Epidermal melanocyte (primary cell): Measurements from ENCODE around the gene SAT2.
A peak's percentile ranks its signal among the peaks of the same experiment; 100 is the strongest.
"Not testable (repeated sequence)": the region's sequence is repeated elsewhere in the genome, so short reads cannot be mapped to it uniquely, and the experiment has no call there.

ENCODE experiments used
- DNase-seq: peaks from one replicate; pipeline ENCODE4 v3.0.0; 2011; ENCODE audit warnings: low spot score; ENCODE audit not compliant: insufficient read length

The SAT2 gene

GRCh38 chr17:7634384-7634783 is 6.8 kb upstream of the SAT2 start:
- DNase-seq, result peak; percentile 82

- DNase-seq, result no peak
These were observed 5.5 kb upstream of the SAT2 start for GRCh38 chr17:7633093-7633492.

- DNase-seq, result peak; percentile 73
These were observed 4.9 kb upstream of the SAT2 start for GRCh38 chr17:7632492-7632894.

- DNase-seq, result no peak
These were observed 4.1 kb upstream of the SAT2 start for GRCh38 chr17:7631398-7632380.

GRCh38 chr17:7629939-7630571 is 2.4 kb upstream of the SAT2 start, which contains the start of gene SHBG:
Gene SHBG (plus strand): TSS chr17:7630135. CDS start chr17:7630173, 38 bp downstream.
- no peak for DNase-seq

- no peak for DNase-seq
These were observed 718 bp downstream of the SAT2 start for GRCh38 chr17:7626956-7627249.

- no peak for DNase-seq
These were observed 1.3 kb downstream of the SAT2 start for GRCh38 chr17:7626307-7626706.

GRCh38 chr17:7625749-7626148 is 1.9 kb downstream of the SAT2 start:
- not testable (repeated sequence) for DNase-seq

- no peak for DNase-seq
These were observed 4.0 kb downstream of the SAT2 start for GRCh38 chr17:7623661-7624060.

- no peak for DNase-seq
These were observed 6.8 kb downstream of the SAT2 start for GRCh38 chr17:7620835-7621234.

- no peak for DNase-seq
These were observed 9.0 kb downstream of the SAT2 start for GRCh38 chr17:7618608-7619007.

- DNase-seq, result no peak
These were observed 12.3 kb downstream of the SAT2 start for GRCh38 chr17:7615265-7615747.

GRCh38 chr17:7614425-7615264 is 13.0 kb downstream of the SAT2 start, which contains the start of gene FXR2:
Gene FXR2 (minus strand): TSS chr17:7614897. CDS start chr17:7614532, 365 bp downstream.
- peak; percentile 99 for DNase-seq

GRCh38 chr17:7613769-7614424 is 13.7 kb downstream of the SAT2 start:
- no peak for DNase-seq

GRCh38 chr17:7612294-7612640 is 15.4 kb downstream of the SAT2 start:
- DNase-seq, result no peak

- no peak for DNase-seq
These were observed 15.9 kb downstream of the SAT2 start for GRCh38 chr17:7611635-7612293.

GRCh38 chr17:7610641-7611040 is 17.0 kb downstream of the SAT2 start:
- no peak for DNase-seq

- DNase-seq, result no peak
These were observed 21.3 kb downstream of the SAT2 start for GRCh38 chr17:7606280-7606679.

- not testable (repeated sequence) for DNase-seq
These were observed 30.1 kb downstream of the SAT2 start for GRCh38 chr17:7597561-7597960.

- DNase-seq, result no peak
These were observed 34.3 kb downstream of the SAT2 start for GRCh38 chr17:7593296-7593695.
